Neural cell (in vitro differentiated cells): Measurements from ENCODE around the gene EGLN1. TPM values are rescaled to one million over a fixed set of nuclear protein-coding genes. Genes with fewer than 3 reads are reported as not detected.

Experiments
- H2AFZ ChIP-seq: fragments of 200-600, 300-800 bp; sonication (generic), shearing (Covaris generic); 2 replicates; pipeline ENCODE4 v1.6.0; 2014; ENCODE audit warnings: low read depth, mild to moderate bottlenecking, antibody characterized with exemption, low read length, moderate library complexity
- H3F3A ChIP-seq: fragments of 200-600 bp; shearing (Covaris generic); 2 replicates; pipeline ENCODE4 v1.6.1; 2016; ENCODE audit warnings: mild to moderate bottlenecking, moderate library complexity, mixed read lengths, antibody characterized with exemption, low read length; ENCODE audit not compliant: insufficient read depth, poor library complexity, severe bottlenecking
- H3K27ac ChIP-seq: fragments of 200-600, 300-800 bp; sonication (generic), shearing (Covaris generic); 2 replicates; pipeline ENCODE4 v1.5.1; 2014; ENCODE audit warnings: mild to moderate bottlenecking, low read length, moderate library complexity
- H3K27me3 ChIP-seq: fragments of 300-800, 200-600 bp; sonication (generic), shearing (Covaris generic); 2 replicates; pipeline ENCODE4 v1.6.0; 2014; ENCODE audit warnings: mild to moderate bottlenecking, low read depth, low read length, moderate library complexity; ENCODE audit not compliant: insufficient read depth
- H3K36me3 ChIP-seq: fragments of 300-800, 200-600 bp; sonication (generic), shearing (Covaris generic); 2 replicates; pipeline ENCODE4 v1.5.1; 2014; ENCODE audit warnings: mild to moderate bottlenecking, antibody characterized with exemption, low read length, moderate library complexity; ENCODE audit not compliant: insufficient read depth
- H3K4me2 ChIP-seq: fragments of 300-800, 200-600 bp; sonication (generic), shearing (Covaris generic); 2 replicates; pipeline ENCODE4 v1.6.0; 2014; ENCODE audit warnings: mild to moderate bottlenecking, low read length
- H3K4me3 ChIP-seq: fragments of 300-800, 200-600 bp; sonication (generic), shearing (Covaris generic); 2 replicates; pipeline ENCODE4 v1.5.1; 2014; ENCODE audit warnings: mild to moderate bottlenecking, low read length, moderate library complexity
- H3K79me2 ChIP-seq: fragments of 200-600 bp; shearing (Covaris generic); replicated peaks from 2 replicates; pipeline ENCODE4 v1.6.0; 2014; ENCODE audit warnings: mild to moderate bottlenecking, low read length, moderate library complexity; ENCODE audit not compliant: insufficient read depth
- H3K9ac ChIP-seq: fragments of 300-800, 200-600 bp; sonication (generic), shearing (Covaris generic); 2 replicates; pipeline ENCODE4 v1.6.1; 2016; ENCODE audit warnings: mild to moderate bottlenecking, low read length, mixed read lengths
- H3K9me2 ChIP-seq: fragments of 200-600 bp; shearing (Covaris generic); 2 replicates; pipeline ENCODE4 v1.6.1; 2016; ENCODE audit warnings: mild to moderate bottlenecking, low read length, mixed read lengths; ENCODE audit not compliant: insufficient read depth
- H3K9me3 ChIP-seq: fragments of 200-600, 300-800 bp; sonication (generic), shearing (Covaris generic); 2 replicates; pipeline ENCODE4 v1.6.1; 2016; ENCODE audit warnings: mild to moderate bottlenecking, mixed run types, low read length, moderate library complexity, mixed read lengths
- H4K20me1 ChIP-seq: fragments of 200-600 bp; shearing (Covaris generic); 2 replicates; pipeline ENCODE4 v1.6.1; 2016; ENCODE audit warnings: mild to moderate bottlenecking, mixed run types; ENCODE audit not compliant: insufficient read depth
- EP300 ChIP-seq: fragments of 450-650 bp; conservative IDR thresholded peaks from 2 replicates; pipeline ENCODE4 v1.6.1; 2014; ENCODE audit warnings: antibody characterized with exemption, mild to moderate bottlenecking, moderate library complexity; ENCODE audit not compliant: poor library complexity, severe bottlenecking
- EZH2 ChIP-seq: fragments of 200-600, 300-800 bp; shearing (Covaris generic), sonication (generic); IDR thresholded peaks from 2 replicates; pipeline ENCODE4 v1.6.1; 2014; ENCODE audit warnings: antibody characterized with exemption, low read length, borderline replicate concordance, mild to moderate bottlenecking; ENCODE audit not compliant: insufficient read depth, poor library complexity, severe bottlenecking
- MXI1 ChIP-seq: fragments of 450-650 bp; conservative IDR thresholded peaks from 2 replicates; pipeline ENCODE4 v1.6.1; 2014; ENCODE audit warnings: antibody characterized with exemption, mild to moderate bottlenecking; ENCODE audit not compliant: poor library complexity, severe bottlenecking
- POLR2AphosphoS5 ChIP-seq: IDR thresholded peaks from 2 replicates; pipeline ENCODE4 v1.6.1; 2012
- RAD21 ChIP-seq: fragments of 450-650 bp; conservative IDR thresholded peaks from 2 replicates; pipeline ENCODE4 v1.6.1; 2014; ENCODE audit warnings: antibody characterized with exemption, mild to moderate bottlenecking, moderate library complexity
- REST ChIP-seq: IDR thresholded peaks from 2 replicates; pipeline ENCODE4 v1.6.1; 2012; ENCODE audit warnings: borderline replicate concordance
- SMC3 ChIP-seq: fragments of 450-650 bp; conservative IDR thresholded peaks from 2 replicates; pipeline ENCODE4 v1.6.1; 2014; ENCODE audit warnings: antibody characterized with exemption, mild to moderate bottlenecking, moderate library complexity; ENCODE audit not compliant: poor library complexity
- TAF1 ChIP-seq: IDR thresholded peaks from 2 replicates; pipeline ENCODE4 v1.6.1; 2012; ENCODE audit warnings: low read depth
- polyA plus RNA-seq: library from polyadenylated mRNA; depleted of rRNA; stranded (reverse); fragments of >200 nt; gene quantifications from 2 replicates; pipeline ENCODE4 v1.2.3, GENCODE V29; 2014
- TF ChIP-seq, protein P1 (sequence below): fragments of 450-650 bp; IDR thresholded peaks from 2 replicates; pipeline ENCODE4 v1.5.1; 2014; ENCODE audit warnings: antibody characterized with exemption, mild to moderate bottlenecking, moderate library complexity; ENCODE audit not compliant: poor library complexity, severe bottlenecking

Gene EGLN1
- polyA plus RNA-seq, 1 donor from 2014 or later, result 33.2 TPM

GRCh38 chr1:231334952-231335351 is 87.1 kb downstream of the EGLN1 start:
- peaks cover 7% of the 10 kb centered on the region for H3F3A ChIP-seq
- no peak overlapping the region for H2AFZ ChIP-seq
- H3K9me2 ChIP-seq, result no peaks in the 10 kb centered on the region
- H3K36me3 ChIP-seq, result no peaks in the 10 kb centered on the region
- peaks cover 3% of the 10 kb centered on the region for H4K20me1 ChIP-seq
- H3K4me2 ChIP-seq, result peak overlapping the region; percentile 99
- peak overlapping the region; percentile 85 for H3K4me3 ChIP-seq
- no peaks in the 10 kb centered on the region for H3K9me3 ChIP-seq
- no peak overlapping the region for H3K9ac ChIP-seq
- H3K79me2 ChIP-seq, result peaks cover 57% of the 10 kb centered on the region
- H3K27ac ChIP-seq, result no peak overlapping the region
- TF ChIP-seq EZH2 (no peak), EP300 (no peak), TAF1 (no peak), REST (no peak), RAD21 (no peak), MXI1 (no peak)
- H3K27me3 ChIP-seq, result no peaks in the 10 kb centered on the region

DNA sequence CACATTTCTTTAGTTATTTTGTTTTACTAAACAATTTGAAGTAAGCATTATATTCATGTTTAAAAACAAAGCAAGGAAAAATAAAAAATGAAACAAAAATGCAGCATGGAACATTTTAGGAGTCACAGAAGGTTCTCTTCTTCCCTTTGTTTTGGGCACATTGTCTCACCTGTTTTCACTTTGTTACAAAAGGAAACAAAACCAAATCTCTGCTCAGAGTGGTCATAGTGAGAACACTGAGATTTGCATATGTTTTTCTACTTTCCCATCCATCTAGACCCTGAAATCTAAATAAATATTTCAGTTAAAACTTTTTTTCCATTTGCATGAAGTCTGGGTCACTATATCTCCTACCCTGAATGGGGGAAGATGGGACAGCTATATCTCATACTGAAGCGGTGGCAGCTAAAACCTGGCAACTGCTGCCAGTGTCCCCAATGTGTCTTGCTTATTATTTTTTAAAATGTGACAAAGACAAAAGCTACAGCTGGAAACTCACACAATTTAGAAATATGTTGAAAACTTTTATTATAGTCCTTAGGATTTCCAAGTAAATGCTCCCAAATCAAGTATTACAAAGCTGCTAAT is 87.9 kb downstream of the EGLN1 start:
- H3K79me2 ChIP-seq, result peaks cover 49% of the 10 kb centered on the region
- peak overlapping the region; percentile 85 for H3K4me3 ChIP-seq

More for the DNA sequence above, 87.9 kb downstream of the EGLN1 start:
- peaks cover 3% of the 10 kb centered on the region for H4K20me1 ChIP-seq
- peaks cover 7% of the 10 kb centered on the region for H3F3A ChIP-seq
- peak overlapping the region; percentile 14 for H3K9ac ChIP-seq
- no peak overlapping the region for H3K27ac ChIP-seq
- H3K36me3 ChIP-seq, result no peaks in the 10 kb centered on the region
- TF ChIP-seq EP300, result no peak
- TF ChIP-seq MXI1, result no peak
- no peak for TF ChIP-seq RAD21
- TF ChIP-seq, protein P1, sequence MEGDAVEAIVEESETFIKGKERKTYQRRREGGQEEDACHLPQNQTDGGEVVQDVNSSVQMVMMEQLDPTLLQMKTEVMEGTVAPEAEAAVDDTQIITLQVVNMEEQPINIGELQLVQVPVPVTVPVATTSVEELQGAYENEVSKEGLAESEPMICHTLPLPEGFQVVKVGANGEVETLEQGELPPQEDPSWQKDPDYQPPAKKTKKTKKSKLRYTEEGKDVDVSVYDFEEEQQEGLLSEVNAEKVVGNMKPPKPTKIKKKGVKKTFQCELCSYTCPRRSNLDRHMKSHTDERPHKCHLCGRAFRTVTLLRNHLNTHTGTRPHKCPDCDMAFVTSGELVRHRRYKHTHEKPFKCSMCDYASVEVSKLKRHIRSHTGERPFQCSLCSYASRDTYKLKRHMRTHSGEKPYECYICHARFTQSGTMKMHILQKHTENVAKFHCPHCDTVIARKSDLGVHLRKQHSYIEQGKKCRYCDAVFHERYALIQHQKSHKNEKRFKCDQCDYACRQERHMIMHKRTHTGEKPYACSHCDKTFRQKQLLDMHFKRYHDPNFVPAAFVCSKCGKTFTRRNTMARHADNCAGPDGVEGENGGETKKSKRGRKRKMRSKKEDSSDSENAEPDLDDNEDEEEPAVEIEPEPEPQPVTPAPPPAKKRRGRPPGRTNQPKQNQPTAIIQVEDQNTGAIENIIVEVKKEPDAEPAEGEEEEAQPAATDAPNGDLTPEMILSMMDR, result no peak
- TF ChIP-seq EZH2, result no peak
- no peak for TF ChIP-seq TAF1
- TF ChIP-seq REST, result no peak
- no peak for TF ChIP-seq SMC3
- TF ChIP-seq POLR2AphosphoS5, result no peak
- no peaks in the 10 kb centered on the region for H3K9me2 ChIP-seq
- peak overlapping the region; percentile 99 for H3K4me2 ChIP-seq
- H3K9me3 ChIP-seq, result no peaks in the 10 kb centered on the region
- no peaks in the 10 kb centered on the region for H3K27me3 ChIP-seq
- no peak overlapping the region for H2AFZ ChIP-seq
